Progenitor cell of endocrine pancreas (in vitro differentiated cells): Measurements from ENCODE around the gene YAE1. TPM values are rescaled to one million over a fixed set of nuclear protein-coding genes. Genes with fewer than 3 reads are reported as not detected.
A peak's percentile ranks its signal among the peaks of the same experiment; 100 is the strongest.

Source experiments
- DNase-seq: peaks from one replicate; pipeline ENCODE4 v3.0.0; 2021; ENCODE audit warnings: low spot score; ENCODE audit not compliant: unreplicated experiment
- H3K27ac Mint-ChIP-seq: 2 replicates; pipeline ENCODE4 v1.8.0; 2021; ENCODE audit warnings: mild to moderate bottlenecking, moderate library complexity, mixed read lengths
- H3K27me3 Mint-ChIP-seq: 2 replicates; pipeline ENCODE4 v1.8.0; 2021; ENCODE audit warnings: mixed read lengths
- H3K36me3 Mint-ChIP-seq: 2 replicates; pipeline ENCODE4 v1.8.0; 2022; ENCODE audit warnings: mixed read lengths; ENCODE audit not compliant: insufficient read depth
- H3K4me1 Mint-ChIP-seq: 2 replicates; pipeline ENCODE4 v1.8.0; 2021; ENCODE audit warnings: low read depth, mixed read lengths
- H3K4me3 Mint-ChIP-seq: 2 replicates; pipeline ENCODE4 v1.8.0; 2021; ENCODE audit warnings: low read depth, mild to moderate bottlenecking, moderate library complexity, mixed read lengths
- H3K9me3 Mint-ChIP-seq: 2 replicates; pipeline ENCODE4 v1.8.0; 2021; ENCODE audit warnings: low read depth, mixed read lengths
- CTCF ChIP-seq: fragments of 200-600 bp; sonication (generic); IDR thresholded peaks from one replicate; pipeline ENCODE4 v1.5.0; 2021; ENCODE audit warnings: antibody characterized with exemption, mild to moderate bottlenecking; ENCODE audit not compliant: unreplicated experiment
- total RNA-seq: library from RNA; stranded (reverse); gene quantifications from 2 replicates; pipeline ENCODE4 v1.2.1, GENCODE V29; 2021

Gene YAE1
- total RNA-seq, 1 donor from 2014 or later, result 35.0 TPM

DNA sequence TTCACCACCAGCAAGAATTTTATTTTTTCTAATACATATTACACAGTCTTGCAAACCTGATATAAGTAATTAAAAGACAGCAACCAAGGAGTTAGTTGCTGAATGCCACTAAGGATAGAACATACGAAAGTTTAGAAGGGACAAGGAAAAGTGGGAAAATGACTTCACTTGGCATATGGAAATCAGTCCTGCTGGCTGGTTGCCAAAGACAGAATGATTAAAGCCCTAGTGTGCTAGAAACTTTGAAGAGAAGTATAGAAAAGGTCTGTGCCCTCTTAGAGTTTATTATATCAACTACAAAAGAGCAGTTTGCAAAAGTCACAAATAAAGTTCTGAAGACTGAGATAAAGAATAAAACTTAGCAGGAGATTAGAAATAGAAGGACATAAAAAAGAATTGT is 5.8 kb upstream of the YAE1 start:
- Mint-ChIP-seq H3K36me3 (no peaks in the 10 kb centered on the region), H3K4me1 (peaks cover 10% of the 10 kb centered on the region), H3K27me3 (no peaks in the 10 kb centered on the region), H3K4me3 (no peak overlapping the region), H3K27ac (no peak overlapping the region), H3K9me3 (no peaks in the 10 kb centered on the region)
- DNase-seq, result no peak
- TF ChIP-seq CTCF, result no peak

- no peaks in the 10 kb centered on the region for H3K27me3 Mint-ChIP-seq
- H3K9me3 Mint-ChIP-seq, result no peaks in the 10 kb centered on the region
- TF ChIP-seq CTCF, result no peak
- no peak for DNase-seq
- peaks cover 12% of the 10 kb centered on the region for H3K4me1 Mint-ChIP-seq
- no peak overlapping the region for H3K4me3 Mint-ChIP-seq
- no peak overlapping the region for H3K27ac Mint-ChIP-seq
- H3K36me3 Mint-ChIP-seq, result no peaks in the 10 kb centered on the region
Measured at GRCh38 chr7:39560997-39561396, 5.2 kb upstream of the YAE1 start.

DNA sequence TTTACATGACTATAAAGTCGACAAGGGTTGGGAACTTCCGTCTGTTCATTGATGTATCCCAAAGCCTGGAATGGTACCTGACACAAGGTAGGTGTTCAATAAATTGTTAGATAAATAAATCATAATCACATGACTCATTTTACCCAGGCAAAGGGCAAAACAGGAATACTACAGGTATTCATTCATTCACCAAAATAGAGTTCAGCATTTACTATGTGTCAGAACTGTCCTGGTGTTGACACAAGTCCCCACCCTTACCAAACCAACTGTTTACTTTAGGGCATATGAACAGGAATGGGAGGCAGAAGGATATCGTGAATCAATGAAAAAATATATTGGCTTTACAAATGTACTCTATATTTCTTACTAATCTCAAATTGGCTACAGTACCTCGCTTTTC is 666 bp upstream of the YAE1 start:
- peak overlapping the region; percentile 99 for H3K27ac Mint-ChIP-seq
- no peak for TF ChIP-seq CTCF
- H3K36me3 Mint-ChIP-seq, result no peaks in the 10 kb centered on the region
- H3K27me3 Mint-ChIP-seq, result no peaks in the 10 kb centered on the region
- H3K4me1 Mint-ChIP-seq, result peaks cover 18% of the 10 kb centered on the region
- no peak for DNase-seq
- H3K4me3 Mint-ChIP-seq, result peak overlapping the region; percentile 99
- H3K9me3 Mint-ChIP-seq, result no peaks in the 10 kb centered on the region

GRCh38 chr7:39567294-39567693 is 1.1 kb downstream of the YAE1 start:
- Mint-ChIP-seq H3K4me3 (peak overlapping the region; percentile 99), H3K4me1 (peaks cover 10% of the 10 kb centered on the region), H3K9me3 (no peaks in the 10 kb centered on the region), H3K36me3 (peaks cover 2% of the 10 kb centered on the region), H3K27ac (no peak overlapping the region), H3K27me3 (no peaks in the 10 kb centered on the region)
- TF ChIP-seq CTCF, result no peak
- DNase-seq, result no peak

DNA sequence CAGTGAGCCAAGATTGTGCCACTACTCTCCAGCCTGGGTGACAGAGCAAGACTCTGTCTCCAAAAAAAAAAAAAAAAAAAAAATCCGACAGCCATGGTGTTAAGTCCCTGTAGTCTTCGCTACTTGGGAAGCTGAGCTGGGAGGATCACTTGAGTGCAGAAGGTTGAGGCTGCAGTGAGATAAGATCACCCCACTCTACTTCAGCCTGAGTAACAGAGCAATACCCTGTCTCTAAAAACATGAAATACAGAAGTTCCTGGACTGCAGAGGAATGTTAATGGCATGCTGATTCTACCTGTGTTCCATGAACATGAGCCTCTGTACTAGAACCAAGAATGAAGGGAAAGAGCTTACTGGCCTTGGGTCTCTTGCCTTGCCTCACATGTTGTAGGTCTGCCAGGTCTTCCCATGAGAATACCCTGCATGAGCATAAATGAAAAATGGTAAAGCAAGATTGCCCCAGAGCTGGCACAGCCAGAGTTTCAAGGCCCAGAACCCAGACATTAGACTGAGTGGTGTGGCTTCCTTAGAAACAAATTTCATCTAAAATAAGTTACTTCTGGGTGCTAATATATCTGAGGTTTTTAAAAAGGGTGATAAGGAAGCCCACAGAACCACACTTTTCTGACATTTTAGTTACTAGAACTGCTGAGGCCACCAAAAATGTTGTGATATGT is 8.6 kb downstream of the YAE1 start:
- Mint-ChIP-seq H3K36me3 (peaks cover 22% of the 10 kb centered on the region), H3K9me3 (peaks cover 3% of the 10 kb centered on the region), H3K27ac (no peak overlapping the region), H3K27me3 (no peaks in the 10 kb centered on the region), H3K4me1 (peaks cover under 1% of the 10 kb centered on the region), H3K4me3 (no peak overlapping the region)
- no peak for TF ChIP-seq CTCF
- no peak for DNase-seq
